H1 (cell line): ENCODE data around the gene CRADD.

Experiments used
- EZH2 ChIP-seq: fragments of 200-600 bp; sonication (generic); IDR thresholded peaks from 2 replicates; pipeline ENCODE4 v1.7.1; 2012; ENCODE audit warnings: low read depth, mild to moderate bottlenecking, moderate library complexity, low read length, inconsistent platforms; ENCODE audit not compliant: severe bottlenecking
- POLR2A ChIP-seq, 2 experiments: IDR thresholded peaks; 1 replicate in 1 of 2; 2 replicates in 1 of 2; pipeline ENCODE4 v1.6.1; 2011; ENCODE audit warnings: low read depth in 2 of 2, low read length in 2 of 2, mild to moderate bottlenecking in 2 of 2; ENCODE audit errors: control extremely low read depth in 1 of 2

DNA sequence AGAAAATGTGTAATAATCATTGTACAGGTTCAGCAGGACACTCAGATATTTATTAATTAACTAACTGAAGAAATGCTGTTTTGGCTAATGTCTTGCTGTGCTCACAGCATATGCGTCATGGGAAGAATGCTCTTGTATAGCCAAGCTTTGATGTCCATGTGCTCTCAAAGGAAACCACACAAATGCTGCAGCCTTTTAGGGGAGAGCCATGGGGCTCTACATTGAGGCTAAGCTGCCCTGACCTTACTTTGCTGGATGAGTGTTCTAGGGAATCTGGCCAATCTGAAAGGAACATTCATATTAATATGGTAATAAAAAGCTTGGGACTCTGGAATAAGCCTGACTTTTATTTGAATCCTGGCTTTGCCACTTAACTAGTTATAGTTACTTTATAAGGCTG lies 9.5 kb upstream of the CRADD start:
- no peak for TF ChIP-seq POLR2A (IDR thresholded peaks at IDR 0.05; ENCODE audit: control extremely low read depth in 1 of 2, low read depth in 2 of 2, low read length in 2 of 2)
- TF ChIP-seq EZH2, result no peak
